Stomach (tissue), 9 donors: ENCODE results near the gene CNKSR1. TPM values are rescaled to one million over a fixed set of nuclear protein-coding genes. Genes with fewer than 3 reads are reported as not detected.

ENCODE experiments used
- DNase-seq, 2 donors: peaks; one replicate each; pipeline versions ENCODE4 v3.0.0 to v3.0.0-alpha.2; 2013 to 2019
- H3K27ac ChIP-seq, 5 donors: fragments of 200-600 bp in 4 of 5; sonication (generic) in 4 of 5; one replicate each; pipeline ENCODE4 v1.5.1; 2013 to 2019; ENCODE audit warnings: mild to moderate bottlenecking in 1 of 5, moderate library complexity in 1 of 5
- H3K27me3 ChIP-seq, 3 donors: fragments of 200-600 bp; sonication (generic); one replicate each; pipeline ENCODE4 v1.5.1; 2017 to 2019; ENCODE audit warnings: mixed run types in 1 of 3
- H3K36me3 ChIP-seq, 4 donors: fragments of 200-600 bp; sonication (generic); 1 replicate in 3 of 4; 2 replicates in 1 of 4; pipeline ENCODE4 v1.5.1; 2016 to 2019
- H3K4me1 ChIP-seq, 4 donors: fragments of 200-600 bp; sonication (generic); one replicate each; pipeline ENCODE4 v1.5.1; 2016 to 2019
- H3K4me3 ChIP-seq, 4 donors: fragments of 200-600 bp; sonication (generic) in 3 of 4; one replicate each; pipeline ENCODE4 v1.5.1; 2016 to 2019; ENCODE audit warnings: mild to moderate bottlenecking in 1 of 4
- H3K9me3 ChIP-seq, 4 donors: fragments of 200-600 bp; sonication (generic); one replicate each; pipeline ENCODE4 v1.5.1; 2016 to 2019
- EP300 ChIP-seq: sonication (generic); formaldehyde crosslinking; IDR thresholded peaks from one replicate; pipeline ENCODE4 v1.6.1; 2017; ENCODE audit warnings: antibody characterized with exemption
- POLR2A ChIP-seq, 4 donors: fragments of 450-650 bp; IDR thresholded peaks; one replicate each; pipeline ENCODE4 v1.6.1; 2016; ENCODE audit warnings: antibody characterized with exemption in 4 of 4, control low read depth in 2 of 4, mild to moderate bottlenecking in 1 of 4, moderate library complexity in 1 of 4
- POLR2AphosphoS5 ChIP-seq, 3 donors: sonication (generic); formaldehyde crosslinking; IDR thresholded peaks; one replicate each; pipeline ENCODE4 v1.6.1; 2016; ENCODE audit warnings: antibody characterized with exemption in 3 of 3
- WGBS, 5 donors: extraction: QIAGEN DNeasy Blood & Tissue Kit in 3 of 5; methylation state at CpG; one replicate each; pipeline versions ENCODE4 v1.1.5 to v1.1.7; 2013 to 2018; 5-methylcytosine and 5-hydroxymethylcytosine counted together
- intact Hi-C: fragments of 100-400 bp; cut with DNase I; formaldehyde crosslinking; loops from one replicate; pipeline ENCODE4 v1.15.1; 2023; ENCODE audit warnings: low total_unique reads
- polyA plus RNA-seq, 3 donors: library from polyadenylated mRNA; stranded (reverse); fragments of 200-250 nt; gene quantifications; one replicate each; pipeline ENCODE4 v1.2.3, GENCODE V29; 2013
- total RNA-seq, 5 donors: library from RNA; depleted of rRNA; stranded (reverse); fragments of >200 nt; gene quantifications; one replicate each; pipeline versions ENCODE4 v1.1.0 to v1.2.3, GENCODE V29; 2014 to 2016
- TF ChIP-seq, protein P1 (sequence below), 7 experiments: fragments of 450-650 bp in 4 of 7; fragments of 200-600 bp in 3 of 7; sonication (generic) in 3 of 7; IDR thresholded peaks; one replicate each; pipeline ENCODE4 v1.5.1; 2016 to 2019; ENCODE audit warnings: antibody characterized with exemption in 7 of 7, control low read depth in 2 of 7, mild to moderate bottlenecking in 1 of 7
- donor health status: healthy with polysubstance abuse.
- donor health status: Bipolar disorder and iron deficiency.
- donor health status: healthy.

Gene CNKSR1
- total and polyA plus RNA-seq, 8 donors, result 10.4 to 70.3 (median 21.1) TPM

DNA sequence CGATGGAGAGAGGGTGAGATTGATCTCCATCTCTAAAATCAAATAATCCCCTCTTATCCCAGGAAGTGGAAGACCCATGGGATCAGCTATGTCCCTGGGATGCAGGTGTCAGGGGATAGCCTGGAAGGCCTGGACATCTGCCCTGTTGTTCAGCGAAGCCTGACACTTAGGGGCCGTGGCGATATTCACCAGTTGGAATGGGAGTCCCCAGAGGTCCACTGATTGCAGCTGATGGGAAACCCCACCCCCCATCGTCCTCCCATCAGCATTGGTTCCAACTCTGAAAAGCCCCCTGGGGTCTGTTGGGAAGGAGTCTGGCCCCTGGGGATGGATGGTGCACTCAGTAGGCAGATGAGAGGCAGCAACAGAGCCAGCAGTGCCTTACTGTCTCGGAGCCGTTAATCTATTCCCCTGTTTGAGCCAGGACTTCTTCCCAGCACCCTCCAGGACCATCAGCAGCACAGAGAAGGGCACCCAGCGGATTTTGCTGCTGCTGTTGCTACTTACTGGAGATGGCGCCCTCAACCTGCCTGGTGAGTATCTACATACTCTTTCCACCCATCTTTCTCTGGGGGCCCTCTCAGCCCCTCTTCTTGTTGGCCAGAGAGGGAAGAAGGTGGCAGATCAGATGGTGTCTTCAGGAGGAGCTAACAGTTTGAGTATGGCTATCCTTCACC is 26.5 kb downstream of the CNKSR1 start:
- TF ChIP-seq POLR2AphosphoS5 (IDR thresholded peaks at IDR 0.05), result no peak
- TF ChIP-seq, protein P1, sequence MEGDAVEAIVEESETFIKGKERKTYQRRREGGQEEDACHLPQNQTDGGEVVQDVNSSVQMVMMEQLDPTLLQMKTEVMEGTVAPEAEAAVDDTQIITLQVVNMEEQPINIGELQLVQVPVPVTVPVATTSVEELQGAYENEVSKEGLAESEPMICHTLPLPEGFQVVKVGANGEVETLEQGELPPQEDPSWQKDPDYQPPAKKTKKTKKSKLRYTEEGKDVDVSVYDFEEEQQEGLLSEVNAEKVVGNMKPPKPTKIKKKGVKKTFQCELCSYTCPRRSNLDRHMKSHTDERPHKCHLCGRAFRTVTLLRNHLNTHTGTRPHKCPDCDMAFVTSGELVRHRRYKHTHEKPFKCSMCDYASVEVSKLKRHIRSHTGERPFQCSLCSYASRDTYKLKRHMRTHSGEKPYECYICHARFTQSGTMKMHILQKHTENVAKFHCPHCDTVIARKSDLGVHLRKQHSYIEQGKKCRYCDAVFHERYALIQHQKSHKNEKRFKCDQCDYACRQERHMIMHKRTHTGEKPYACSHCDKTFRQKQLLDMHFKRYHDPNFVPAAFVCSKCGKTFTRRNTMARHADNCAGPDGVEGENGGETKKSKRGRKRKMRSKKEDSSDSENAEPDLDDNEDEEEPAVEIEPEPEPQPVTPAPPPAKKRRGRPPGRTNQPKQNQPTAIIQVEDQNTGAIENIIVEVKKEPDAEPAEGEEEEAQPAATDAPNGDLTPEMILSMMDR (IDR thresholded peaks at IDR 0.05), result no peak
- TF ChIP-seq EP300, result no peak
- TF ChIP-seq POLR2A (IDR thresholded peaks at IDR 0.05), result no peak

DNA sequence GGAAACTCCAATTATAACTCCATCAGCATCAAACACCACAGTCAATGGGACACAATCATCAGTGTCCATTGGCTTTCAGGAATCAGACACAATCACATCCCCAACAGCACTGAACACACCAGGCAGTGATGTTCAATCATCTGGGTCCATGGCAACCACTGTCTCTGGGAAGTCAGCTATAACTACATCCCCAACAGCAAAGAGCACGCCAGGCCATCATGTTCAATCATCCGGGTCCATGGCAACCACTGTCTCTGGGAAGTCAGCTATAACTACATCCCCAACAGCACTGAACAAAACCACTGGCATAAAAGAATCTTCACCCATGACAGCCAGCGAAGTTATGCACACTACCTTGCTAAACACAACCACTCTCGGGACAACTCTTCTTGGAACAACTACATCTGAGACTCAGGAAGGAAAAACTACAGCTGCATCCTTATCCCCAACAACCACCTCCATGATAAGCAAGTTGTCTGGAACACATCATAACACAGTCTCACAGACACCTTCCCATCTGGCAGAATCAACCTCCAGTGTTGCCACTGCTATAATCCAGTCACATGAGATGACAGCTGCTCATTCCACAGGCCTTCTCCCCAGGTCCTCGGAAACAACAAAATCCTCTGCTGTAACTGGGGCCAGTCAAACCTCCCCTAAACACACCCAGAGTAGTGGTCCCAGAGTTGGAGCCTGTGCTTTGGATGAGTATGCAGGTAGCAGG is 33.0 kb downstream of the CNKSR1 start:
- no peak overlapping the region for H3K27ac ChIP-seq
- 79 to 86% (median 85%) methylated on average over 5 of the region's 5 CpGs for WGBS, 5 donors
- intact Hi-C loops, result no loop called here
- no peaks in the 10 kb centered on the region for H3K9me3 ChIP-seq
- H3K4me3 ChIP-seq, result no peak overlapping the region
- H3K36me3 ChIP-seq, result no peaks in the 10 kb centered on the region
- TF ChIP-seq EP300 (no peak), POLR2AphosphoS5 (IDR thresholded peaks at IDR 0.05) (no peak), POLR2A (IDR thresholded peaks at IDR 0.05) (no peak)
- TF ChIP-seq, protein P1 (IDR thresholded peaks at IDR 0.05), result no peak
- no peak for DNase-seq
- no peaks in the 10 kb centered on the region for H3K27me3 ChIP-seq
- H3K4me1 ChIP-seq, result no peaks in the 10 kb centered on the region

More for the DNA sequence above, 26.5 kb downstream of the CNKSR1 start:
- Histone ChIP-seq H3K4me1 (peaks cover 0 to 7% (median 3%) of the 10 kb centered on the region in 4 donors), H3K36me3 (no peaks in the 10 kb centered on the region), H3K9me3 (no peaks in the 10 kb centered on the region), H3K27me3 (peaks cover 0 to 15% (median 2%) of the 10 kb centered on the region in 3 donors), H3K27ac (no peak overlapping the region), H3K4me3 (no peak overlapping the region)
- WGBS, 5 donors, result 67 to 79% (median 70%) methylated on average over 9 of the region's 9 CpGs
- intact Hi-C loops, result no loop called here
- no peak for DNase-seq

DNA sequence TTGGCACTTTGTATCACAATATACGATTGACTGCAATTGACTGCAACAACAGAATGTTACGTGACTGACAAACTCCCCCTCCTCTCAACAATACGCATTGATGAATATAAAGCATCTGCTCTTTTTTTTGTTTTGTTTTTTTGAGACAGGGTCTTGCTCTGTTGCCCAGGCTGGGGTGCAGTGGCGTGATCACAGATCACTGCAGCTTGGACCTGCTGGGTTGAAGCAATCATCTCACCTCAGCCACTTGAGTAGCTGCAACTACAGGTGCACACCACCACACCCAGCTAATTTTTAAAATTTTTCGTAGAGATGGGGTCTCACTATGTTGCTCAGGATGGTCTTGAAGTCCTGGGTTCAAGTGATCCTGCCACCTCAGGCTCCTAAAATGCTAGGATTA is 35.4 kb downstream of the CNKSR1 start:
- Histone ChIP-seq H3K36me3 (no peaks in the 10 kb centered on the region), H3K4me3 (no peak overlapping the region), H3K27ac (no peak overlapping the region), H3K9me3 (no peaks in the 10 kb centered on the region), H3K27me3 (no peaks in the 10 kb centered on the region), H3K4me1 (no peaks in the 10 kb centered on the region)
- TF ChIP-seq, protein P1 (IDR thresholded peaks at IDR 0.05), result no peak
- TF ChIP-seq EP300 (no peak), POLR2AphosphoS5 (IDR thresholded peaks at IDR 0.05) (no peak), POLR2A (IDR thresholded peaks at IDR 0.05) (no peak)
- WGBS, 5 donors, result 83 to 94% (median 92%) methylated on average over 5 of the region's 5 CpGs
- no peak for DNase-seq
- intact Hi-C loops, result no loop called here

DNA sequence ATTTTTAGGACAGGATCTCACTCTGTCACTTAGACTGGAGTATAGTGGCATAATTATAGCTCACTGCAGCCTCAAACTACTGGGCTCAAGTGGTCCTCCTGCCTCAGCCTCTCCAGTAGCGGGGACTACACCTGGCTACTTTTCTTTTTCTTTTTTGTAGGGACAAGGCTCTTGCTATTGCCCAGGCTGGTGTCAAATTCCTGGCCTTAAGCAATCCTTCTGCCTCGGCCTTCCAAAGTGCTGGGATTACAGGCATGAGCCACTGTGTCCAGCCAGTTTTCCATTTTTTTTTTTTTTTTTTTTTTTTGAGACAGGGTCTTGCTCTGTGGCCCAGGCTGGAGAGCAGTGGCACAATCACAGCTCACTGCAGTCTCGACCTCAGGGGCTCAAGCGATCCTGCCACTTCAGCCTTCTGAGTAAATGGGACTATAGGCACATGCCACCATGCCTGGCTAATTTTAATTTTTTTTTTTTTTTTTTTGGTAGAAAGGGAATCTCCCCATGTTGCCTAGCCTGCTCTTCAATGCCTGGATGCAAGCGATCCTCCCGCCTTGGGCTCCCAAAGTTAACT is 36.1 kb downstream of the CNKSR1 start:
- no peaks in the 10 kb centered on the region for H3K4me1 ChIP-seq
- WGBS, 5 donors, result 76 to 88% (median 83%) methylated on average over 6 of the region's 6 CpGs
- H3K9me3 ChIP-seq, result no peaks in the 10 kb centered on the region
- TF ChIP-seq POLR2AphosphoS5 (IDR thresholded peaks at IDR 0.05) (no peak), EP300 (no peak), POLR2A (IDR thresholded peaks at IDR 0.05) (no peak)
- TF ChIP-seq, protein P1 (IDR thresholded peaks at IDR 0.05), result no peak
- no peaks in the 10 kb centered on the region for H3K36me3 ChIP-seq
- no peak overlapping the region for H3K27ac ChIP-seq
- no peak for DNase-seq
- intact Hi-C loops, result no loop called here
- no peak overlapping the region for H3K4me3 ChIP-seq
- H3K27me3 ChIP-seq, result no peaks in the 10 kb centered on the region
